Endothelial cell (in vitro differentiated cells): ENCODE data around the gene ADGRG6. TPM values are rescaled to one million over a fixed set of nuclear protein-coding genes. Genes with fewer than 3 reads are reported as not detected.

Experiments
- DNase-seq: peaks from one replicate; pipeline ENCODE4 v3.0.0; 2021; ENCODE audit warnings: low spot score
- H3K27ac Mint-ChIP-seq: one replicate; pipeline ENCODE4 v1.8.0; 2021; ENCODE audit warnings: mixed read lengths, inconsistent platforms; ENCODE audit not compliant: unreplicated experiment
- H3K27me3 Mint-ChIP-seq: one replicate; pipeline ENCODE4 v1.8.0; 2021; ENCODE audit warnings: mild to moderate bottlenecking, moderate library complexity, mixed read lengths, inconsistent platforms; ENCODE audit not compliant: unreplicated experiment
- H3K36me3 Mint-ChIP-seq: one replicate; pipeline ENCODE4 v1.8.0; 2021; ENCODE audit warnings: mild to moderate bottlenecking, low read depth, mixed read lengths, inconsistent platforms; ENCODE audit not compliant: unreplicated experiment
- H3K4me1 Mint-ChIP-seq: one replicate; pipeline ENCODE4 v1.8.0; 2021; ENCODE audit warnings: mild to moderate bottlenecking, mixed read lengths, inconsistent platforms; ENCODE audit not compliant: unreplicated experiment
- H3K4me3 Mint-ChIP-seq: one replicate; pipeline ENCODE4 v1.8.0; 2021; ENCODE audit warnings: mild to moderate bottlenecking, mixed read lengths, inconsistent platforms; ENCODE audit not compliant: unreplicated experiment
- H3K9me3 Mint-ChIP-seq: one replicate; pipeline ENCODE4 v1.8.0; 2021; ENCODE audit warnings: mixed read lengths, inconsistent platforms; ENCODE audit not compliant: unreplicated experiment
- total RNA-seq: library from RNA; stranded (reverse); fragmentation: NEBNext Ultra II Directional; extraction: Animal tissue kit (Norgen Biotek cat#: 25700); gene quantifications from one replicate; pipeline ENCODE4 v1.2.1, GENCODE V29; 2021; ENCODE audit not compliant: unreplicated experiment
- TF ChIP-seq, protein P1 (sequence below): fragments of 200-600 bp; sonication (generic); IDR thresholded peaks from one replicate; pipeline ENCODE4 v1.5.0; 2021; ENCODE audit warnings: antibody characterized with exemption; ENCODE audit not compliant: unreplicated experiment

The ADGRG6 gene
- total RNA-seq, 1 donor from 2014 or later = 8.8 TPM

DNA sequence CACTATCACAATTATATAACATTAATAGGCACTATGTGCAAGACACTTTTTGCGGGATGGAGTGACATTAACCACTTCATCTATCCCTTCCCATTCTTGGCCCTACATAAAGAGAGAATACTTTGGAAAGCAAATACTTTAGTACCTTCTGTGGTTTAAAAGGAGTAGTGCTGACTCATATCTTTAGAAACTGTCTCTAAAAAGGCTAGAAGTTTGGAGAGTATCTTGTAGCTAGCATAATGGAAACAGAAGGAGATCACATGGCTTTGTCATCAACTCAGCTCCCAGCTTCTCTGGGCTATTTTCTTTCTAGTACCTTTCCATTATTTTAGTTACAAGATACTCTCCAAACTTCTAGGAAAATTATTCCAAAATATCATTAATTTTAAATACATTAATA, 157.5 kb downstream of the ADGRG6 start:
- H3K27me3 Mint-ChIP-seq = peaks cover 2% of the 10 kb centered on the region
- no peaks in the 10 kb centered on the region for H3K36me3 Mint-ChIP-seq
- TF ChIP-seq, protein P1, sequence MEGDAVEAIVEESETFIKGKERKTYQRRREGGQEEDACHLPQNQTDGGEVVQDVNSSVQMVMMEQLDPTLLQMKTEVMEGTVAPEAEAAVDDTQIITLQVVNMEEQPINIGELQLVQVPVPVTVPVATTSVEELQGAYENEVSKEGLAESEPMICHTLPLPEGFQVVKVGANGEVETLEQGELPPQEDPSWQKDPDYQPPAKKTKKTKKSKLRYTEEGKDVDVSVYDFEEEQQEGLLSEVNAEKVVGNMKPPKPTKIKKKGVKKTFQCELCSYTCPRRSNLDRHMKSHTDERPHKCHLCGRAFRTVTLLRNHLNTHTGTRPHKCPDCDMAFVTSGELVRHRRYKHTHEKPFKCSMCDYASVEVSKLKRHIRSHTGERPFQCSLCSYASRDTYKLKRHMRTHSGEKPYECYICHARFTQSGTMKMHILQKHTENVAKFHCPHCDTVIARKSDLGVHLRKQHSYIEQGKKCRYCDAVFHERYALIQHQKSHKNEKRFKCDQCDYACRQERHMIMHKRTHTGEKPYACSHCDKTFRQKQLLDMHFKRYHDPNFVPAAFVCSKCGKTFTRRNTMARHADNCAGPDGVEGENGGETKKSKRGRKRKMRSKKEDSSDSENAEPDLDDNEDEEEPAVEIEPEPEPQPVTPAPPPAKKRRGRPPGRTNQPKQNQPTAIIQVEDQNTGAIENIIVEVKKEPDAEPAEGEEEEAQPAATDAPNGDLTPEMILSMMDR = no peak
- no peak for DNase-seq
- H3K9me3 Mint-ChIP-seq = peaks cover 11% of the 10 kb centered on the region
- H3K27ac Mint-ChIP-seq = no peak overlapping the region
- H3K4me1 Mint-ChIP-seq = no peaks in the 10 kb centered on the region
- no peak overlapping the region for H3K4me3 Mint-ChIP-seq

DNA sequence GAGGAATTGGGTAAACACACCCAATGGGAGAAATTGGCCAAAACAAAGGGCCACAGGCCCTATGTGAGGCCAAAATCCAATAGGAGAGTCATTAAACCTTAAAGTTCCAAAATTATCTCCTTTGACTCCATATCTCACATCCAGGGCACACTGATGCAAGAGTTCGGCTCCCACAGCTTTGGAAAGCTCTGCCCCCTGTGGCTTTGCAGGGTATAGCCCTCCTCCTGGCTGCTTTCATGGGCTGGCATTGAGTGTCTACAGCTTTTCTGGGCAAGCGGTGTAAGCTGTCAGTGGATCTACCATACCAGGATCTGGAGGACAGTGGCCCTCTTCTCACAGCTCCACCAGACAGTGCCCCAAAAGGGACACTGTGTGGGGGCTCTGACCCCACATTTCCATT, 160.5 kb downstream of the ADGRG6 start:
- Mint-ChIP-seq H3K27me3 (no peaks in the 10 kb centered on the region), H3K36me3 (no peaks in the 10 kb centered on the region), H3K27ac (no peak overlapping the region), H3K4me3 (no peak overlapping the region), H3K4me1 (peaks cover 3% of the 10 kb centered on the region), H3K9me3 (peaks cover 11% of the 10 kb centered on the region)
- DNase-seq = no peak
- TF ChIP-seq, protein P1 = no peak

DNA sequence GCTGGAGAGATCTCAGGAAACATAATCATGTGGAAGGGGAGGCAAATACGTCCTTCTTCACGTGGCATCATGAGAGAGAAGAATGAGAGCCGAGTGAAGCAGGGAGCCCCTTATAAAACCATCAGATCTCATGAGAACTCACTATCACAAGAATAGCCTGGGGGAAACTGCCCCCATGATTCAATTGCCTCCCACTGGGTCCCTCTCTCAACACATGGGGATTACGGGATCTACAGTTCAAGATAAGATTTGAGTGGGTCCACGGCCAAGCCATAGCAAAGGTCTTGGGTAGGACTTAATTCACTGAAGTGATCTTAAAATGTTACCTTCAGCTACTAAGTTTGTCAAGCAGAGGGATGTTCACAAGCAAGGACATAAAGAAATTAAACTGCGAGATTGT, 162.2 kb downstream of the ADGRG6 start:
- Mint-ChIP-seq H3K36me3 (no peaks in the 10 kb centered on the region), H3K27me3 (no peaks in the 10 kb centered on the region), H3K4me3 (no peak overlapping the region), H3K27ac (no peak overlapping the region), H3K4me1 (peaks cover 3% of the 10 kb centered on the region), H3K9me3 (peaks cover 11% of the 10 kb centered on the region)
- no peak for DNase-seq
- TF ChIP-seq, protein P1 = no peak

DNA sequence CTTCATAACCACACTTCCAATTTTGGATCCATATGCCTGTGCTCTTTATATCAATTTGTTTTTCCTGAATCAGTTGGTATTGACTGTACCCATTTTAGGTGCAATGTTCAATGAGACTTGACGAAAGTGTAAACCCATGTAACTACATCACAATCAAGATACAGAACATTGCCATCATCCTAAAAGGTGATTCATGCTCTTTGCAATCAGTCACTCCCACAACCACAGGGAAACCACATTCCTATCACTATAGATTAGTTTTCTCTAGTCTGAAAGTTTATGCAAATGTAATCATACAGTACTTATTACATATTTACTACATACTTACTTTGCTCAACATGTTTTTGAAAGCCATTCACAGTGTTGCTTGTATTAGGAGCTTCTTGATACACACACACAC, 167.4 kb downstream of the ADGRG6 start:
- H3K4me3 Mint-ChIP-seq = no peak overlapping the region
- H3K9me3 Mint-ChIP-seq = no peaks in the 10 kb centered on the region
- DNase-seq = no peak
- no peak overlapping the region for H3K27ac Mint-ChIP-seq
- TF ChIP-seq, protein P1 = no peak
- H3K27me3 Mint-ChIP-seq = no peaks in the 10 kb centered on the region
- H3K4me1 Mint-ChIP-seq = peaks cover 3% of the 10 kb centered on the region
- H3K36me3 Mint-ChIP-seq = no peaks in the 10 kb centered on the region

DNA sequence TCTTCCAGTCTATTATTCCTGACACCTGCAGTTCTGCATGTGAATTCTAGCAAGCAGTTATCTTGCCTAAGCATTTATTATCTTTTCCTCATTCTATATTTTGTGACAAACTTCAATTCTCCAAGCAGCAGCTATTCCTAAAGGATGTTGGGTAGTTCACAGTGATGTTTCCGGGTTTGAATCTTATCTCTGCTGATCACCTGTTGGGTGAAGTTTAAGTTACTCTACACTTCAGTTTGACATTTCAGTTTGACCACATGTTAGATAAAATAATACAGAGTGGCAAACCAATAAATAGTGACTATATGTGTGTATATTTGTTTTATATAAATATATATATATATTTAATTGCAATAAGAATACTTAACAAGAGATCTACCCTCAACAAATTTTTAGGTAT, 168.6 kb downstream of the ADGRG6 start:
- Mint-ChIP-seq H3K36me3 (no peaks in the 10 kb centered on the region), H3K27me3 (no peaks in the 10 kb centered on the region), H3K9me3 (no peaks in the 10 kb centered on the region), H3K27ac (no peak overlapping the region), H3K4me3 (no peak overlapping the region), H3K4me1 (peaks cover 3% of the 10 kb centered on the region)
- no peak for DNase-seq
- TF ChIP-seq, protein P1 = no peak
